ENCODE data around the gene ACSL4.

Gene ACSL4

GRCh38 chrX:109714340-109714958, 18.6 kb downstream of the ACSL4 start:
- TF ChIP-seq CTCF (IDR thresholded peaks at IDR 0.05; ENCODE audit: low read depth, low read length) = no peak
- DNase-seq (ENCODE audit: low read depth in 2 of 2) = peak; percentile 52 to 89
- H3K4me3 ChIP-seq (replicated peaks in 1 of 2; ENCODE audit: low read depth in 2 of 2, low read length in 2 of 2) = no peak overlapping the region

- no peak overlapping the region for H3K4me3 ChIP-seq (replicated peaks in 1 of 2; ENCODE audit: low read depth in 2 of 2, low read length in 2 of 2)
- TF ChIP-seq CTCF (IDR thresholded peaks at IDR 0.05; ENCODE audit: low read depth, low read length) = no peak
- no peak for DNase-seq (ENCODE audit: low read depth in 2 of 2)
Observed at GRCh38 chrX:109710181-109710580, 22.9 kb downstream of the ACSL4 start.

GRCh38 chrX:109709129-109709631, 23.9 kb downstream of the ACSL4 start:
- H3K4me3 ChIP-seq (replicated peaks in 1 of 2; ENCODE audit: low read depth in 2 of 2, low read length in 2 of 2) = no peak overlapping the region
- DNase-seq (ENCODE audit: low read depth in 2 of 2) = peak; percentile 59 to 70
- no peak for TF ChIP-seq CTCF (IDR thresholded peaks at IDR 0.05; ENCODE audit: low read depth, low read length)

GRCh38 chrX:109707720-109708119, 25.3 kb downstream of the ACSL4 start:
- no peak for DNase-seq (ENCODE audit: low read depth in 2 of 2)
- TF ChIP-seq CTCF (IDR thresholded peaks at IDR 0.05; ENCODE audit: low read depth, low read length) = no peak

GRCh38 chrX:109707319-109707718, 25.7 kb downstream of the ACSL4 start:
- no peak overlapping the region for H3K4me3 ChIP-seq (replicated peaks in 1 of 2; ENCODE audit: low read depth in 2 of 2, low read length in 2 of 2)

More at GRCh38 chrX:109707720-109708119, 25.3 kb downstream of the ACSL4 start:
- H3K4me3 ChIP-seq (replicated peaks in 1 of 2; ENCODE audit: low read depth in 2 of 2, low read length in 2 of 2) = no peak overlapping the region

GRCh38 chrX:109704563-109704962, 28.5 kb downstream of the ACSL4 start:
- TF ChIP-seq CTCF (IDR thresholded peaks at IDR 0.05; ENCODE audit: low read depth, low read length) = no peak
- no peak for DNase-seq (ENCODE audit: low read depth in 2 of 2)

More at GRCh38 chrX:109707319-109707718, 25.7 kb downstream of the ACSL4 start:
- DNase-seq (ENCODE audit: low read depth in 2 of 2) = no peak
- no peak for TF ChIP-seq CTCF (IDR thresholded peaks at IDR 0.05; ENCODE audit: low read depth, low read length)

GRCh38 chrX:109697855-109698254, 35.2 kb downstream of the ACSL4 start:
- no peak overlapping the region for H3K4me3 ChIP-seq (replicated peaks in 1 of 2; ENCODE audit: low read depth in 2 of 2, low read length in 2 of 2)
- DNase-seq (ENCODE audit: low read depth in 2 of 2) = no peak
- TF ChIP-seq CTCF (IDR thresholded peaks at IDR 0.05; ENCODE audit: low read depth, low read length) = no peak

More at GRCh38 chrX:109704563-109704962, 28.5 kb downstream of the ACSL4 start:
- H3K4me3 ChIP-seq (replicated peaks in 1 of 2; ENCODE audit: low read depth in 2 of 2, low read length in 2 of 2) = no peak overlapping the region
